COLO829 (cell line): Measurements from ENCODE around the gene GABBR1.
A peak's percentile ranks its signal among the peaks of the same experiment; 100 is the strongest.

Experiments
- DNase-seq: peaks from one replicate; pipeline ENCODE4 v3.0.0; 2012; ENCODE audit warnings: low spot score

Gene GABBR1

DNA sequence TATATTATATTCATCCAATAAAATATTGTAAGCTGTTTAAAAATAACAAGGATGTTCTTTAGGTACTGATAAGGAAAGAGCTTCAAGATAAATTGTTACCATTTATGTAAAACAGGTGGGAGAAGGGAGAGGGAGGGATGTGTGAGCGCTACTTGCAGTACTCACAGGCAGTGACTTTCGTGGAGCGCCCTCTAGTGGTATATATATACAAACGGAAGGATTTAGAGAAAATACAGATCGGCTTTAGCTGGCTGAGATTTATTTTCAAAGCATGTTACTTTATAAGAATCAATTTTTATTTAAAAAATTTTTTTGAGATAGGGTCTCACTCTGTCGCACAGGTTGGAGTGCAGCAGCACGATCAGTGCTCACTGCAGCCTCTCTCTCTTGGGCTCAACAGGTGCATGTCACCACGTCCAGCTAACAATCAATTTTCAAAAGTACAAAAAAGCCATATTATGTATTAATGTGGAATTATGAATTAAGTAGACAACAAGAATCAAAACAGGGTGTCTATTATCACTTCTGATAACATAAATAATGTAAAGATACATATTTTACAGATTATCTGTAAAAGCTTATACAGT, 20.6 kb upstream of the GABBR1 start:
- peak; percentile 84 for DNase-seq

DNA sequence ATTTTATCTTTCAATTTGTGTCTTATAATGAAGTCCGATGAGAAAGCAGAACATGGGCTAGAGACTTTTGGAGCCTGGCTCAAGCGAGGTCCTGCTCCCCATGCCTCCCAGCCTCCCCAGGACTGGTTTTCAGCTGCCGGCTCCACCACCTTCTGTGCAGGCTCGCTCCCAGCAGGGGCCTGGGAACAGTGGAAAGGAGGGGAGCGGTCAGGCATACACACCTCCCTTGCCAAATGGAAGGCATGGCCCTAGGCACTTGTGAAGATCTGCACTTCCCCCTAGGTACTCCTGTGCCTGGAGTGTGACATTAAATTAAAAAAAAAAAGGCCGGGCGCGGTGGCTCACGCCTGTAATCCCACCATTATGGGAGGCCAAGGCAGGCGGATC, 19.2 kb upstream of the GABBR1 start:
- no peak for DNase-seq

DNA sequence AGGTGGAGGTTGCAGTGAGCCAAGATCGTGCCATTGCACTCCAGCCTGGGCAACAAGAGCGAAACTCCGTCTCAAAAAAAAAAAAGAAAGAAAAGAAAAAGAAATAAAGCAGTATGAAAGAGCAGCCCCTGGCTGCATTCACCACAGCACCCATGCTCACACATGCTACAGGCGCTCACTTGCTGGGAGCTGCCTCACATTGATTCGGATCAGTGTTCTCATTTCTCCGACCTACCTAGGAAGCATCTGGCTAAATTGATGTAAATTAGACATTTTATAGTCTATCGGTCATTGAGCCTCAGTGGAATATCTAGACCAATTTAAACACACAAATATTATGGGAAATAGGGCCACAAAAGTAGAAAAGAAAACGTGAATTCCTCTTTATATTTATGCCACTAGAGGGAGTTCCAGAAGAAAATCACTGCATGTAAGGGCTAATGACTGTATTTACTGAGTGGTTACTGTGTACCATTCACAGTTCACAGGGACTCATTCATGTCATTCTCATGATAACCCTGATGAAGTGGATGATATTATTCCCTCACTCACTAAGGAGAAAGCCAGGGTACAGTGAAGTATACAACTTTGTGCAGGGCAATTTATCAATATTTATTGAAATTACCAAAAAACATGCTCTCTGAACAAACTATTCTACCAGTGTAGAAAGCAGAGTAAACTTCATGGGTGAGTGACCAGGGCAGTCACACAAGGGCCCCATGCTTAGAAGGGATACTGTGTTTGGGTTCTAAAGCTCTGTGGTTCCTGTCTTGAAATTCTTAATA, 18.6 kb upstream of the GABBR1 start:
- DNase-seq, result peak; percentile 88

DNA sequence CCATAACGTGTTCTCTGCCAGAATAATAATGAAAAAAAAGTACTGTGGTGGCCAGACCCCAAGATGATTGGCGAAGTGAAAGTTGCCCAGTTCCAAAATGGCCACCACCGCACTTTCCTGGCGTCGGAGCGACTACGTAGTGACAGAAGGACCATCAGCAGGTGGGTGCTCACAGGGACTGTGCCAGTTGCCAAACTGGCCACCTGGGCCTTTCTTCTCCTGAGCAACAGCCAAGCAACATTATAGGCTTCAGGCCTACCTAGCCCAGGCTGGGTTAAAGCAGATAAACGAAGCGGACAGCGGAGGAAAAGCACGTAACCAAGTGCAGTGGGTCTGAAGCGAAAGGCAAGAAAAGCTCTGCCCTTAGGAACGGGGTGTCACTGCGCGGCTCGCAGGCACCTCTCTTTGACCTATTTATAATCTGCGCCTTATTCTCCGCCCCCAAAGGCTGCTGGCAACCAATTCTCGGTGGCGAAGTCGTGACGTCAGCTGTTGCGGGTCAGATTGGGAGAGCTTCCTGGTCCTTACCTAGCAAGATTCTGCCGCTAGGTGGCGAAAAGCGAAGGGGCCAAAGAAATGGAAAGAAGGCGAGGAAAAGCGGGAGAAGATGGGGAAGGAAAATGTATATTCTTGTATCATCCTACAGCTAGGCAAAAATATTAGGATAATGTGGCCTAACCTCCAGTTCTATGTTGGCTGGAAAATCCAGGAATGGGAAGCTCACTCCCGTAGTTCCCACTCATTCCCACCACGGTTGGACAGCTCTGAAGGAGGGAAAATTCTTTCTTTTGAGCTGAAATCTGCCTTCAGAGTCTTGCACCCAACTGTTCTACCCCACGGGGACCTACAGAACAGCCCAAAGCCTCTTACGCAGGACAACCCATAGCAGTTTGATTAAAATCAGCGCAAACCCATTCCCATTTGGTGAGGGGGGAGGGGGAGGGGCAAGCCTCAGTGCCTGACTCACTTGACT, 17.0 kb upstream of the GABBR1 start:
- peak; percentile 100 for DNase-seq

DNA sequence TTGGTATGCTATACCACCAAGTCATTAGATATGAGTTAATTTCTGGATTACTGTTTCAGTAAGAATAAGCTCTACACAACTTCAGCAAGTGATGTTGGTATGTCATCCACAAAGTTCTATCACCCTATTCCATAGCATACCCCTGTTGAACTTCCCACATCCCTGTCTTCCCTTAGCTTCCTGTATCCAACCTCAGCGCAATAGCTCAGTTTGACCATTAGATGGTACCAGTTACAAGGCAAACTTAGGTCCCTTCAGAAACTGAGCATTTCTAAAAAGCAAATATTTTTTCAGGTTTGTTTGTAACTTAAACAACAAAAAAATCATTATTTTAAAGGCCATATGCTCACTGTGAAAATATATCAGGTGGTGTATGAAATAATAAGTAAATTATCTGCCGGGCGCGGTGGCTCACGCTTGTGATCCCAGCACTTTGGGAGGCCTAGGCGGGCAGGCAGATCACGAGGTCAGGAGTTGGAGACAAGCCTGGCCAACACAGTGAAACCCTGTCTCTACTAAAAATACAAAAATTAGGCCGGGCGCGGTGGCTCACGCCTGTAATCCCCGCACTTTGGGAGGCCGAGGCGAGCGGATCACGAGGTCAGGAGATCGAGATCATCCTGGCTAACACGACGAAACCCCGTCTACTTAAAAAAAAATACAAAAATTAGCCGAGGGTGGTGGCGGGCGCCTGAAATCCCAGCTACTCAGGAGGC, 15.1 kb upstream of the GABBR1 start:
- DNase-seq, result peak; percentile 74

DNA sequence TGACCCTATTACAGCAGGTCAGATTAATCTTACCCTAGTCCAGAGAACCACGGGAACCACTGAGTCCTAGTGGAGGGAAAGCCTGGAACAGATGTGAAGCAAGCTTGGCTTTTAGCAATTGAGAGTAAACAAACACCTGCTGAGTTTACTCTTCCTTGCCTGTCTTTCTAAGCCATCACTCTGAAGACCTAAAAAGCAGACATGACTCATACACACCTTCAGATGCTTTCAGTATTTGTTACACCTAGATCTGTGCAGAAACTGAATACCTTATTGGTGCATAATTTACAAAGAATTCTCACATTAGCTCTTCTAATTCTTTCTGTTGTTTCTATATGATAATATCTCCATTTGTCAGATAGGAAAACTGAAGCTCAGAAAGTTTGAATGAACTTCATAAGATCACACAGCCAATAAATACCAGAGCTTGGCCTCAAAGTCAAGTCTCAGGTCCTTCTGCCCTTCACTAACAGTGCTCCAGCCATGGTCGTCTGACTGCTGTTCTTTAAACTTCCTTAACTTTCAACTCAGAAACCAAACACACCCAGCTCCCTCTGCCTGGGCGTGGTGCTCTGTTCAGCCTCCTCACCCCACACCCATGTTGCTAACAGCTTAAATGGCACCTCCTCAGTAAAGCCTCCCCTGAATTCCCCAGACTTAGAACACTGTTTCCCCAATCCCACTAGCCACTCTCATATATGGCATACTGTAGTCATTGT, 8.6 kb upstream of the GABBR1 start:
- no peak for DNase-seq

DNA sequence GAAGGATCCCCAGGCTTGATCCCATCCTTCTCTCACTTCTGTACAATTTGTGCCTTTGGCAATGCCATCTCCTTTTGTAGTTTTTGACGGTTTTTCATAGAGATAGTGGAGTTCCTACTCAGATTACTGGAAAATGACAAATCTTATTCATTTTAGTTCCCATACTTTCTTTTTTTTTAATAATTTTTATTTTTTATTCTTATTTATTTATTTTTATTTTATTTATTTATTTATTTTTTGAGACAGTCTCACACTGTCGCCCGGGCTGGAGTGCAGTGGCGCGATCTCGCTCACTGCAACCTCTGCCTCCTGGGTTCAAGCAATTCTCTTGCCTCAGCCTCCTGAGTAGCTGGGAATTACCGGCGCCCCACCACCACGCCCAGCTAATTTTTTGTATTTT, 4.3 kb upstream of the GABBR1 start:
- no peak for DNase-seq

DNA sequence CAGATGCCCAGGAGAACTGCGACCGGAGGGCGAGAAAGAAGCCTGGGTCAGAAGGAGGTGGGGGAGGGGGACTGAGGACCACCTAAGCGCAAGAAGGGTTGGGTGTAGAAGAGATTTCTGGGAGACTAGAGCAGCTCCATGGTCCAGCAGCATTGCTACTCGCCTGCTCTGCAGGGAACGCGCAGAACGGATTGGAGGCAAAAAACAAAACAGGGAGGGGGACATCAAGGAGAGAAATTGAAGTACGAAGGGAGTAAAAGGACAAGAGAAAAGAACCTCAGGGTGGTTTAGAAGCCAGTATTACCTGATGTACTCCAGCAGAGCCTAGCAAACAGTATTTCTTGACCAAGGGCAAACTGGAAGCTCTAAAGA, 537 bp upstream of the GABBR1 start:
- no peak for DNase-seq

DNA sequence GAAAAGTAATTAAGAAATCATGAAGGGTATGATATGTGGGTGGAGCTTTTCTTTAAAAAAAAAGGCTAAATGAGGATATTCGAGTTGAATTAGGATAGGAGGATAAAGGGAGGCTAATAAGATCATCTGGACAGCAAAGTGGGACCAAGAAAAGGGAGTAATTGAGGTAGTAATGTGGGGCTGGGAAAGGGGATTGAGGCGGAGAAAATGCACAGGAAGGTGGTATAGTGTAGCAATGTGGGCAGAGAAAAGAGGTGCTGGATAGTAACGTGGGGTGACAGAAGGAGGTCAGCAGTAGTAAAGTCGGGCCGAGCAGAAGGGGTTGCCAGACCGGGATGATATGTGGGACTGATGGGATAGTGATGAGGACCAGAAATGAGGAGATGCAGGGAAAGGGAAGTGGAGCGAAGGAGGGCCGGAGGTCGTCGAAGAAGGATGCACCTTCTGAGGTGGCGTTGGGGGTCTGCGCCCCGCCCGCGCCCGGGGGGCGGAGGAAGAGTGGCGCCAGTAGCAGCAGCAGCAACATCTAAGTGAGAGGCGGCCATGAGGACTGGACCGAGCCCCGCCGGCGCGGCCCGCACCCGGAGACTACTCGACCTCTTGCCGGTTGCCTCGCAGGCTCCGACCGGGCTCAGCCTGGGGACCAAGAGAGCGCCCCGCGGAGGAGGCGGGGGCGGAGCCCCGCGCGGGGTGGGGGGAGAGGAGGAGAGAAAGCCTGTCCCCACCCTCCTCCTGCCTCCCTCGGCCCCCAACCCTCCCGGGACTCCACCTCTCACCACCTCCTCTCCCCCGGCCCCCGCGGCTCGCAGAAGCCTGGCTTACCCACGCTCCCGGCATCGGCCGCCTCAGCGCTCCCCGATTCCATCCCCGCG, 887 bp downstream of the GABBR1 start:
- DNase-seq, result no peak

DNA sequence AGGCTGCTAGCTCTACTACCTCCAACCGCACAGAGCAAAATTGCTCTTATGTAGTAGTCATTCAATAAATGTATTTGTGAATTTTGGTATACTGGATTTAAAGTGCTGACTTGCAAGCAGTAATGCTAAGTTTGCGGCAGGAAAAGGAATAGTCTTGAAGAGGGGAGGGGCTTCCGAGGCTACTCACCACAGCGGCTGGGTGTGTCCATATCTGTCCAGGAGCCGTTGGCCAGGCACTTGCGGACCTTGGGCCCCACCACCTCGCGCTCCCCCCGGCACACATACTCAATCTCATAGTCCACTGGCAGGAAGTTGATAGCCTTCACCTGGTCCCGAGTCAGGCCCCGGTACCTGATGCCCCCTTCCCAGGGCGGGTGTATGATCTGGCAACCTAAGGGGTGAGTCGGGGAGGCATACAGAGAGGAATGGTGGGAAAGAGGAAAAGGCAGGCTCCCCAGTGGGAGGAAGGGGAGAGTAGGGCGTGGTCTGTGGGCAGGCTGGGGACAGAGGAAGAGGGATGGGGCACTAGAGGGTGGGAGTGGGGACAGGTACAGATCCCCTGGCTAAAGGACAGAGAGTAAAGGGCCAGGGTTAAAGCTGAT, 1.7 kb downstream of the GABBR1 start:
- no peak for DNase-seq

DNA sequence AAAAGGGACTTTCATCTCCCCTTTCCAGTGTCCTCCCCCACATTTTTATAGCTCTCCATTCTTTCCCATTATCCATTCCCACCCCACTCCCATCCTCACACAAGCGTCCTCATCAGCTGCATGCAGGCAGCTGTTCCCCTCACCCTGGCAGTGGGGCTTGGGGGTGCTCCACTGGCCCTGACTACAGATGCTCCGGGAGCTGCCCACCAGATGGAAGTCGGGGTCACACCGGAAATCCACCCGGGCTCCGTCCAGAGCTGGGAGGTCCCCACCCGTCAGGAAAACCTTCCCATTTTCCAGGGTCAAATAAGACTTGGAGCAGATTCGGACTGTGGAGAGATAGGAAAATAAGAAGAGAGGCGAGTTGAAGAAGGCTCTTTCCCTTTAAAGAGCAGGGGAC, 2.7 kb downstream of the GABBR1 start:
- DNase-seq, result no peak

DNA sequence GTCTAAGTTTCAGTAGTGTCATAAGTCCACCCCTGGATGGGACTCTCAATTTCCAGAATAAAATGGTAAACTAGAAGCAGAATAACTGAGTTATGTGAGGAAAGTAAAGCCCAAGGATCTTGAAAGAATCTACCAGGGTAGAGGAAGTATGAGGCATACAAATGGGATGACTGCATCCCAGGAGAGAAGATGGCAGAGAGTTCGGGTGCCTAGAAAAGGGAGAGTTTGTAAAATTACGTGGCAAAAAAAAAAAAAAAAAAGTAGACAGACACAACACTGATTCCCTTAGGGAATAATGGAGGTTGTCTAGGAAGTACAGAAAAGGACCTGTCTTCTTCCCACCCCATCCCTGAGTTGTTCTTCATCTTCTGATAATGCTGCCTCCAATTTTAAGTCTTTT, 3.4 kb downstream of the GABBR1 start:
- DNase-seq, result no peak

DNA sequence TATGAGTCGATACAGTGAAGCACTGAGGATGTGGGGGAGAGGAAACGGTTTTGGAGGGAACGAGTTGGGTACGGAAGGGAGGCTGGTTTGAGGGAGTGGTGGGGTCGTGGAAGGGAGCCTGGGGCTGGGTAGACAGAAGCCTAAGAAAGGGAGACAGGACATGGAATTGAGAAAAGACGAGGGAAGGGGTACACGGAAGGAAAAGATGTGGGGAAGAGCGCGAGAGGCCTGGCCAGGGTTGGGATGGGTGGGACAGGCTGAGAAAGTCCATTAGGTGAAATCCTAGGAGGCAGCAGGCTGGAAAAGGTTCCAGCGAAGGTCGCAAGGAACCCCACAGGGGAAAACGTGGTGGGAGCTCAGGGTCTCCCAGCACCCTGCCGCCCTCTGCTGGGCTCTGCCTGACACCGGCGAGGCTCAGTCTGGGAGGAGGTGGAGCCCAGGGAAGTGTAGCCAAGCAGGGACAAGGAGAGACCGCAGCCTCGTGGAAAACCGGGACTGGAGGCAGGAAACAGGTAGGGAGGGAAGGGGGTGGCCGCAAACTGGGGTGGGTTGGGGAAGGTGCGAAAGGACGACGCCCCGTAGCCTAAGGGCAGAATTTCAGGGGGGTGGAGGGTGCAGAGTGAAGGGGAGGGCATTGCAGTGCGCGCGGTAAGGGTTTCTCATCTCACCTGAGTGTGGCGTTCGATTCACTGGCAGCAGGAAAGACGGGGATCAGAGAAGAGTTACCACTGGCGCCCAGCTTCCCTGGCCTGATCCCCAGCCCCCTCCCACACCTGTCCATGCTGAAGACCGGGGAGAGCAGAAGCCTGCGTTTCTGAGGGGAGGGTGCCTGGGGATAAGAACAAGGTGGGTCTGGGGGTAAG, 4.3 kb downstream of the GABBR1 start:
- peak; percentile 85 for DNase-seq

DNA sequence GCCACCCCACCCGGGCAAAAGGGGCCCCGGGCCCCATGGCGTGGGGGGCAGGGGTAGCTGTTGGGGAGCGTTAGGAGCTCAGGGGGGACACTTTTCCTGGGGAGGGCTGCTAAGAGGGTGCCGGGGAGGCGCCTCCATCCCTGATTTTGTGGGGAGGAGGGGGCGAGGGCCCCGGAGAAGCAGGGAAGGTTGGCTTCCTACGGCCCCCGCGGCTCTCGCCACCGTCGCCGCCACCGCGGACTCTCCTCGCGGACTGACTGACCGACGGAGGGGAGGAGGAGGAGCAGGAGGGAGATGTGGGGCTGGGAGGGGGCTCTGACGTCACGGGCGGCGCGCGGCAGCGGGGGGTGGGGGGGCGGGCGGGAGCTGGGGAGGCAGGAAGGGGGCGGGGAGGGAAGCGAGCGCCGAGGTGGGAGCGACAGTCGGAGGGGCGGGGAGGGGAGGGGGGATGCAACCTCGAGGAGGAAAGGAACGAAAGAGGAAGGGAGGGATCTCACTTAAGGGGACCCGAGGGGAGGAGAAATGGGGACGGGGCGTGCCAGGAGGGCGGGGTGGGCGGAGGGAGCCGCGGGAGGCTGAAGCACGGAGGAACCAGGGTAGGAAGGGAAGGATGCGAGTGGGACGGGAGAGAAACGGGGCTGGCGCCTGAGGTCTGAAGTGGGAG, 5.1 kb downstream of the GABBR1 start:
- peak; percentile 36 for DNase-seq

DNA sequence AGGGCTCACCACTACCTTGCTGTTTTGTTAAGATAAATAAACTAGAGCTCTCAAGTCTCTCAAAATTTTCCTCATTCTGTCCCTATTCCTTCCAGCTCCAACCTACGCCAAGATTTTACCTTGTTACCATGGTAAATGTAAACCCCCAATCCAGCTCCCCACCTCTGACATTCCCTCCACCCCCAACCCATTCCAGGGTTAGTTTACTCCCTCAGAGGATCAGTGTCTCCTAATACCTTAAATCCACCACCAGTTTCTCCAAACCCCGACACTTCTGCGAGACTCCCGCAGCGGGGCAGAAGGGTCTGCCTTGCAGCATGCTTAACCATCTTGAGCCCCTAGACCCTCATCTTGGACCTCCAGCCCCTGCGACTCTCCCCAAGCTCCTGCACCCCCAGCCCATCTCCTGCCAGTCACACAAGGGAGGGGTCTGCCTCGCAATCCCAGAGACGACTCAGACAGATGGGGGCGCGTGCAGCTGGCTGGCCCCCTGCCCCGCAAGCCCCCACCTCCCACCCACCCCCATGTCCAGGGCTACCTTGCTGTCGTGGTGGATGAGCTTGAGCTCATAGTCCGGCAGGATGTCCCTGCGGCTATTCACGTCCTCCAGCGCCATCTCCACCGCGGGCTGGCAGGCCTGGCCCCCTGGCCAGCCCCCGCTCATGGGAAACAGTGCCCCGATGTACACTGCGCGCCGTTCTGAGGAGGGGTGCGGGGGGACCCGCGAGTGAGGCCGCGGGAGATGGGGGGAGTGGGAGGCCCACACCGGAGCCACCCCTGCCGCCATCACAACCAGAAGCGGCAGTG, 5.8 kb downstream of the GABBR1 start:
- DNase-seq, result no peak

DNA sequence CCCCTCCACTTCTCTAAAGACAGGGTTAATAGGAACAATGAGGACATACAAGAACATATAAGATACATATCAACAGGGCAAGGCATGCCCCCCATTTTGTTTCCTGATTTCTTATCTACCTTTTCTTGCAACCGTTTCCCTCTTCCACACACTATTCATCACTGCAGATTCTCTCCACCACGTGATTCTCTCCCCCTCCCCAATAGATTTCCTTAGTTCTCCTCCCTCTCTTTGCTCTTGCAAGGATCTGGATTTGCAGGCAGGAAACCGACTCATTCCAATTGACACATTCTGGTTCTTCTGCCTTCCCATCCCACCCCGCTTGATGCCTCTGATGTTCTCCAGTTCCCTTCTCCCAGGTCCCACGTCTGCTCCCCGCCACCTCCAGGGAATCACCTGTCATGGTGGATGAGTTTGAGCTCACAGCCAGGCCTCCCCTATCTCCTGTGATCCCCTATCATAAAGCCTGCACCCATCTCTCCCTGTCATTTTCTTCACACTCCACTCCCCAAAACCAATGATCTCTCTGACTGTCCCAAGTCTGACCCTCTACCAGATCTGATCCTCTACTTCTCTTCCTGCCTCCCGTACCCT, 7.5 kb downstream of the GABBR1 start:
- no peak for DNase-seq

DNA sequence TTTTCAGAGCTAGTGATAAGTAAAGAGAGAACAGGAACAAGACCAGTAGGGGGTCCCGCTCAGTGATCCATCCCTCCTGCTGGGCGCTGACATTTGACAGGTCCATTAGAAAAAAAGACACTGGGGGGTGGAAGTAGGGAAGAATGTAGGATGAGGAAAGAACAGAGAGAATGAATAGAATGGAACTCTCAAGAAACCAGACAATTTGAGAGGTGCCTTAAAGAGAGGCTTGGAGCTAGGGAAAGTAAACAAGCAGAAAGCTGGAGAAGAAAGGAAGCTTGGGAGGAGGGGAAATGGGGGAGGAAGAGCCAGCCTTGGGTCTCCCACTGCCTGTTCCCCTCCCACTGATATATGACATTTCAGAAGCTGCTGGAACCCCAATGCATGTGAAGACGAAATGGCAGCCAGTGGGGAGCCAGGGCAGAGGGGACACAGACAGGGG, 8.4 kb downstream of the GABBR1 start:
- no peak for DNase-seq
